Stimulated activated CD4-positive, alpha-beta T cell treated with anti-CD3 and anti-CD28 coated beads, Interleukin-12 subunit alpha, Interleukin-12 subunit beta, amount 100 ng/mL, for 24 hours (primary cell): ENCODE data around the gene LCN15.

ENCODE experiments used
- DNase-seq, 2 experiments: peaks; one replicate each; pipeline ENCODE4 v3.0.0-alpha.2; 2020; ENCODE audit warnings: low read depth in 2 of 2

The LCN15 gene

GRCh38 chr9:136740971-136741882 is 23.1 kb downstream of the LCN15 start:
- no peak for DNase-seq

- no peak for DNase-seq
Measured at GRCh38 chr9:136740491-136740890, 23.8 kb downstream of the LCN15 start.

GRCh38 chr9:136740069-136740468 is 24.2 kb downstream of the LCN15 start:
- DNase-seq = no peak

- no peak for DNase-seq
Measured at GRCh38 chr9:136739509-136739908, 24.8 kb downstream of the LCN15 start.

GRCh38 chr9:136738960-136739359 is 25.4 kb downstream of the LCN15 start:
- no peak for DNase-seq

GRCh38 chr9:136735812-136736480 is 28.4 kb downstream of the LCN15 start:
- DNase-seq = no peak

- no peak for DNase-seq
Measured at GRCh38 chr9:136734837-136735496, 29.4 kb downstream of the LCN15 start.

- DNase-seq = no peak
Measured at GRCh38 chr9:136733611-136734010, 30.7 kb downstream of the LCN15 start.

GRCh38 chr9:136732444-136733178 is 31.7 kb downstream of the LCN15 start:
- no peak for DNase-seq

GRCh38 chr9:136729926-136730325 is 34.4 kb downstream of the LCN15 start:
- DNase-seq = no peak

GRCh38 chr9:136729144-136729543 is 35.2 kb downstream of the LCN15 start:
- DNase-seq = no peak

GRCh38 chr9:136728548-136729123 is 35.7 kb downstream of the LCN15 start:
- no peak for DNase-seq

GRCh38 chr9:136728080-136728547 is 36.2 kb downstream of the LCN15 start:
- peak; percentile 86 to 87 for DNase-seq

- no peak for DNase-seq
Measured at GRCh38 chr9:136726631-136727191, 37.6 kb downstream of the LCN15 start.

- DNase-seq = no peak
Measured at GRCh38 chr9:136726118-136726517, 38.2 kb downstream of the LCN15 start.

- DNase-seq = no peak
Measured at GRCh38 chr9:136725612-136726011, 38.7 kb downstream of the LCN15 start.

GRCh38 chr9:136724772-136725171 is 39.5 kb downstream of the LCN15 start:
- no peak for DNase-seq

- no peak for DNase-seq
Measured at GRCh38 chr9:136723989-136724388, 40.3 kb downstream of the LCN15 start.

- DNase-seq = no peak
Measured at GRCh38 chr9:136723362-136723976, 40.8 kb downstream of the LCN15 start.

GRCh38 chr9:136722969-136723356 is 41.4 kb downstream of the LCN15 start:
- DNase-seq = no peak
